Stimulated activated CD4-positive, alpha-beta T cell treated with anti-CD3 and anti-CD28 coated beads, TNF-alpha, amount 100 ng/mL, for 4 hours (primary cell): ENCODE data around the gene GMPR2.
A peak's percentile ranks its signal among the peaks of the same experiment; 100 is the strongest.

Experiments used
- DNase-seq, 3 experiments: peaks; one replicate each; pipeline ENCODE4 v3.0.0-alpha.2; 2020; ENCODE audit warnings: low read depth in 3 of 3

Gene GMPR2

GRCh38 chr14:24232645-24233537 lies at the start of gene GMPR2:
Gene GMPR2 (plus strand): TSS chr14:24232929. CDS start chr14:24233254, 325 bp downstream.
- DNase-seq, result peak in 1 of 3 experiments; percentile 26

GRCh38 chr14:24183014-24183481 lies 49.7 kb upstream of the GMPR2 start:
- no peak for DNase-seq

GRCh38 chr14:24184104-24184970 lies 48.4 kb upstream of the GMPR2 start:
- DNase-seq, result no peak

GRCh38 chr14:24185026-24185425 lies 47.7 kb upstream of the GMPR2 start:
- DNase-seq, result no peak

- DNase-seq, result no peak
These were observed 47.0 kb upstream of the GMPR2 start for GRCh38 chr14:24185741-24186140.

GRCh38 chr14:24186831-24187538 lies 45.7 kb upstream of the GMPR2 start:
- no peak for DNase-seq

- DNase-seq, result no peak
These were observed 45.2 kb upstream of the GMPR2 start for GRCh38 chr14:24187539-24187915.

- DNase-seq, result peak; percentile 78 to 95 (median 91)
These were observed 44.3 kb upstream of the GMPR2 start, which contains the start of gene IPO4 for GRCh38 chr14:24188251-24189058. Gene IPO4 (minus strand): TSS chr14:24188816. CDS start chr14:24188787, 29 bp downstream.

GRCh38 chr14:24189059-24189375 lies 43.7 kb upstream of the GMPR2 start:
- DNase-seq, result no peak

GRCh38 chr14:24189460-24189859 lies 43.3 kb upstream of the GMPR2 start:
- no peak for DNase-seq

- DNase-seq, result no peak
These were observed 42.3 kb upstream of the GMPR2 start for GRCh38 chr14:24190416-24190815.

GRCh38 chr14:24192933-24193332 lies 39.8 kb upstream of the GMPR2 start:
- no peak for DNase-seq

GRCh38 chr14:24194186-24194872 lies 38.4 kb upstream of the GMPR2 start:
- DNase-seq, result no peak

- DNase-seq, result no peak
These were observed 37.9 kb upstream of the GMPR2 start for GRCh38 chr14:24194873-24195185.

GRCh38 chr14:24195186-24196070 lies 37.3 kb upstream of the GMPR2 start, which contains the start of gene TM9SF1:
Gene TM9SF1 (minus strand): TSS chr14:24195441. CDS start chr14:24195019, 422 bp downstream.
- peak; percentile 72 to 75 (median 75) for DNase-seq

- no peak for DNase-seq
These were observed 36.4 kb upstream of the GMPR2 start for GRCh38 chr14:24196071-24197055.

GRCh38 chr14:24197056-24197450 lies 35.7 kb upstream of the GMPR2 start:
- DNase-seq, result no peak

GRCh38 chr14:24198814-24199524 lies 33.8 kb upstream of the GMPR2 start:
- no peak for DNase-seq
